NCI-H2227 treated with DMSO at 0.1 percent for 48 hours (cell line): ENCODE measurements around the gene FCRL3.

ENCODE experiments used
- DNase-seq: peaks from one replicate; lab custom pipeline; 2025; lab: John Stamatoyannopoulos, UW

FCRL3 gene

GRCh38 chr1:157678721-157679120 lies 21.8 kb downstream of the FCRL3 start:
- DNase-seq, result no peak

- DNase-seq, result no peak
These were observed 27.6 kb downstream of the FCRL3 start for GRCh38 chr1:157673008-157673407.

- DNase-seq, result no peak
These were observed 28.7 kb downstream of the FCRL3 start for GRCh38 chr1:157671895-157672294.

GRCh38 chr1:157659576-157660247 lies 40.9 kb downstream of the FCRL3 start:
- no peak for DNase-seq

GRCh38 chr1:157658571-157658970 lies 42.0 kb downstream of the FCRL3 start:
- DNase-seq, result no peak

GRCh38 chr1:157653494-157653873 lies 47.1 kb downstream of the FCRL3 start:
- no peak for DNase-seq

GRCh38 chr1:157652859-157653493 lies 47.6 kb downstream of the FCRL3 start:
- no peak for DNase-seq

GRCh38 chr1:157648317-157648716 lies 52.3 kb downstream of the FCRL3 start:
- no peak for DNase-seq

GRCh38 chr1:157646144-157646543 lies 54.4 kb downstream of the FCRL3 start:
- no peak for DNase-seq

- DNase-seq, result no peak
These were observed 59.4 kb downstream of the FCRL3 start for GRCh38 chr1:157641177-157641576.

GRCh38 chr1:157639800-157640199 lies 60.8 kb downstream of the FCRL3 start:
- DNase-seq, result no peak

- no peak for DNase-seq
These were observed 71.8 kb downstream of the FCRL3 start for GRCh38 chr1:157628773-157629172.
